ENCODE data around the gene IPO9.
A peak's percentile ranks its signal among the peaks of the same experiment; 100 is the strongest.
"Not testable (repeated sequence)": the region's sequence is repeated elsewhere in the genome, so short reads cannot be mapped to it uniquely, and the experiment has no call there.

Gene IPO9

GRCh38 chr1:201889090-201889968, 60.4 kb downstream of the IPO9 start:
- DNase-seq (ENCODE audit: low spot score): no peak

DNA sequence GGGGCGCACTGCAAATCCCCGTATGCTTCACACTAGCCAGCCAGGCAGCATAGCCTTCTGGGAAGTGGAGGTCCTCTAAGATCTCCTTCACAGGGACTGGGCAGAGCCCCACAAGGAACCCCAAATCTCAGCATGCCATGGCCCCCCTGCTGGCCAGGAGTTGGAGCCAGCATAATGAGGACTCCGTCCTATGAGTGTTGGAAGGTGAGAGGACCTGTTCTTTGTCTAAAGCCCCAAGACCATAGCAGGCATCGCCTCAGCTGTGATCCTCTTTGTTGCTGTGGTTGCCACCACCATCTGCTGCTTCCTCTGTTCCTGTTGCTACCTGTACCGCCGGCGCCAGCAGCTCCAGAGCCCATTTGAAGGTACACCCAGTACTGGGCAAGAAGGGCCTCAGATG, 61.3 kb downstream of the IPO9 start:
- DNase-seq (ENCODE audit: low spot score): no peak

- no peak for DNase-seq (ENCODE audit: low spot score)
These were observed 62.0 kb downstream of the IPO9 start for GRCh38 chr1:201890806-201891450.

DNA sequence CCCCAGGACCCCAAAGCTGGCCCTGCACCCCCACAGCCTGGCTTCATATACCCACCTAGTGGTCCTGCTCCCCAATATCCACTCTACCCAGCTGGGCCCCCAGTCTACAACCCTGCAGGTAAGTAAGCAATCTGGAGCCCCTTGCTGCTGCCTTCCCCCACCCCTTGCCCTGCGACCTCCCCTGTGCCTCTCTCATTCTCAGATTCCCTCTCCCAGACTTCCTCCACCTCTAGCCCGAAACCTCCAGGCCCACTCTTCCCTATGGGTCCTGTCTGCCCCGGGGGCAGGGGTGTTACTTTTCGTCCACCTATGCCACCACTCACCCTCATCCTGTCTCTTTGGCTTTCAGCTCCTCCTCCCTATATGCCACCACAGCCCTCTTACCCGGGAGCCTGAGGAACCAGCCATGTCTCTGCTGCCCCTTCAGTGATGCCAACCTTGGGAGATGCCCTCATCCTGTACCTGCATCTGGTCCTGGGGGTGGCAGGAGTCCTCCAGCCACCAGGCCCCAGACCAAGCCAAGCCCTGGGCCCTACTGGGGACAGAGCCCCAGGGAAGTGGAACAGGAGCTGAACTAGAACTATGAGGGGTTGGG, 62.6 kb downstream of the IPO9 start:
- no peak for DNase-seq (ENCODE audit: low spot score)

DNA sequence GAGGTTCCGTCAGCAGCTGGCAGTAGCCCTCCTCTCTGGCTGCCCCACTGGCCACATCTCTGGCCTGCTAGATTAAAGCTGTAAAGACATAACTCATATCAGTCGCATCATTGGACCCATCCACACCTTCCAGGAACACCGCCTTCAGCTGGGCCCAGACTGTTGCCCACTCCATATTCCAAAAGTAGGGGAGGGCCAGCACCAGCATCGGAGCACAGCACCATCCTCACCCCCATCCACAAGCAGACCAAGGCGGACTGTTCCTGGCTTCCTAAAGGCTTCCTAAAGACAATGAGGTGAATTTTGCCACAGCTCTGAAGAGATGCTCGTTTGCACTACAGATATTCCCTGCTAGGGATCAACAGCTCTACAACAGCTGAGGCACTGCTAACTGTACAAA, 63.3 kb downstream of the IPO9 start:
- DNase-seq (ENCODE audit: low spot score): no peak

DNA sequence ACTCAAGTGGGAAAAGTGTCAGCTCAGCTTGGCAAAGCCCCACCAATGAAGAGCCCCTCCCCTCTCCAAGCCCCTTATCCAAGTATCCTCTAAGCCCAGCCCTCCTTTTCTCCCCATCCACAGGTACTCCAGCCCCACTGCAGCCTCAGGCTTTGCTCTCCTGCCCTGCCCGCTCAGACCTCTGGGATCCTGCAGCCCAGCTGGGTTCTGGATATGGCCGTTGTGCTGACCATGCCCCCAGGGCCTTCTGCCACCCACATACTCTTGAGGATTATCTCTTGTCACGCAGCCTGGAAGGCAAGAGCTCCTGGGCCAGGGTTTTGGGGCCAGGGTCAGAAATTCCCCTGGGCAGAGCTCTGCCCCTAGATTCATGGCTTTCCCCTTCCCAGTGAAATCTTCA, 64.5 kb downstream of the IPO9 start:
- no peak for DNase-seq (ENCODE audit: low spot score)

- no peak for DNase-seq (ENCODE audit: low spot score)
These were observed 65.6 kb downstream of the IPO9 start for GRCh38 chr1:201894343-201895119.

GRCh38 chr1:201895120-201895665, 66.2 kb downstream of the IPO9 start:
- DNase-seq (ENCODE audit: low spot score): no peak

DNA sequence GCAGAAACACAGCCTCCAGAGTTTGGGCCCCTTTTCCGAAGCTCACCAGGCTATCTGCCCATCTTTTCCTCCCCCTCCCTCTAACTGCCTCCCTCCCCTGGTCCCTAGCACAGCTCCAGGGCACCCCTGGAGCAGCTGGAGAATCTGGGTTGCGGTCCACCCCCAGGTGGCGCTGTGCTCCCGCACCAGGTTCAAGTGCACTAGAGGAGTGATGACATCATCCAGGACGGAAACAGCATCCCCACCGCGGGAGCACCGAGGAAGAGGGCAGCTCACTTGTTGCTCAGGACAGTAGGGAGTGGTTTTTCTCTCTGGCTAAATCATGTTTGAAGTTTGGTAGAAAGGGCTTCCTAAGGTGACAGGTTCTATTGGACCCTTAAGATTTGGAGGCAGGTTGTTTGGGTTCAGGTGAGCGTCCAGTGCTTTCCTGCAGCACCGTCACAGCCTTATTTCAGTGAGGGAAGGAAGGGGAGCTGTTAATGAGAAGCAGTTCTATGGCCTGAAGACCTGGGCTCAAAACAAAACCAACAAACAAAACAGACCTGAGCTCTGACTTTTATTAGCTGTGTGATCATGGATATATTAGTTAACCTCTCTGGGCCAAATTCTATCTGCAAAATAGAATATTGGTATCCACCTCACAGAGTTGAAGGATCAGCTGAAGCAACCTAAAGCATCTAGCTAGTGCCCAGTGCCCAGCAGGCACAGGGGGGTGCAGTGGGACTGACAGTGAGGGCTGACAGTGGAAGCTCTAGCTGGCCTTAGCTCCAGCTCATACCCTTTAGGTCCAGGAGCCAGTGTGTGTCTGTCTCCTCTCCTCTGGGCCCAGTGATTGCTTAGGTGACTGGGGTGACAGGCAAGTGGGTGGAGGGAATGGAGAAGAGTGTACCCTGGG, 67.2 kb downstream of the IPO9 start:
- DNase-seq (ENCODE audit: low spot score): peak; percentile 88

DNA sequence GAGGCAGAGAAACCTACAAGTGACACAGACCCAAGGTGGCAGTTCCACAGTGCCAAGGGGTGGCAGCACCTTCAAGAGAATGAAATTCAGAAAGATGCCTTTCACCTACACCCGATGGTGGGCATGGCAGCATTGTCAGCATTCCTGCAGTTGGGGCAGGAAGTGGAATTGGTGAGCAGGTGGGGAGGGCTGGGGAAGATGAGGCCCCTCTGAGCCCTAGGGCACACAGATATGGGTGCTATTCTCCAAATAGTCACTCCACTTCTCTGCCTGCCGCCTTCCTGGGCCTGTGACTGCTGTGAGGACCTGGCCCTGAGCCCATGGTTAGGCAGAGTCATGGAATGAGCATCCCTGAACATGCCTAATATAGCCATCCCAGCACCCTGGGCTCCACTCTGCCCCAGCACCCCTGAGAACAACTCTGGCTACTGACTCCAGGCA, 68.0 kb downstream of the IPO9 start:
- DNase-seq (ENCODE audit: low spot score): no peak

DNA sequence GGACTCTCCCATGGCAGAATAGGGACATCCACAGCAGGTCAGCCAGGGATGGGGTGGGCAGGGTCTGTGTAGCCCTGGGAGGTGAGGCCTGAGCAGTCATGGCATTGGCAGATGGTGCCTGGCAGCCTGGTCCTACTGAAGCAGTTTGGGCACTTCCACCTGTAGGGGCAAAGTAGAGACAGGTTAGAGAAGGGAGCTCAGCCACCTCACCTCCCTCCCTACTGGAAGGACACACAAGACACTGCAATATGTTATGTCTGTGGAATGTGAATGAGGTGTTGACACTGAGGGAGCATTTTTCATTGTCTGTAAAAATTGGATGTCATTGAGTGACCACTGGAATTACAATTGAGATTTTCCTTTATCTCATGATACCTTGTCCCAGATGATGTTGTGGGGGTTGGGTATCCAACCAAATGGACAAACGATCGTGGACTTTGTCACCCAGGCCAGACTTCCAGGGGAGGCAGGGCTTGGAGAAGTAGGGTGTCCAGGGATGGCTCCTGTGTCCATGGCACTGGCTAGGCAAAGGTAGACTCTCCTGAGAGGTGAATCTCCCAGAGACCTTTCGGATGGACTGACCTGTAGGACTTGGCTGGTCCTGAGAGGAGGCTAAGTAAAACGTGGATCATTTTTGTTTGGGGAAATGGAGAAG, 69.4 kb downstream of the IPO9 start:
- no peak for DNase-seq (ENCODE audit: low spot score)

DNA sequence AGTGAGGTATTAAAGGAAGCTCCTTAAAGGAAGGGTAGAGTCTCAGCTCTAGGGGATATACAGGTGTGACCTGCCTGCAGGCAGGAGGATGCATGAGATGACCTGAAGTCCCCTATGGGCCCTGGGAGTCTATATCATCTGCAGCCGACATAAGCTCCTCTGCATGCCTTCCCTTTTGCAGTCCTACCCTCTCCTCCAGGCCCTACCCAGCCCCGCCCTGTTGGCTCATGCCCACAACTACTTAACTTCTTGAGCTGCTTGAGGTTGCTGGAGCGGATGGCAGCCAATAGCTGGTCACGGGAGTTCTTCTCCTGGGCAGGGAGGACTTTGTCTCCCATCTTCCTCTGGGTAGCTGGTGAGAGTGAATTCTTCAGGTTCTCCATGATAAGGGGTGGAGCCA, 70.0 kb downstream of the IPO9 start:
- DNase-seq (ENCODE audit: low spot score): no peak

- no peak for DNase-seq (ENCODE audit: low spot score)
These were observed 70.9 kb downstream of the IPO9 start for GRCh38 chr1:201899683-201900429.

DNA sequence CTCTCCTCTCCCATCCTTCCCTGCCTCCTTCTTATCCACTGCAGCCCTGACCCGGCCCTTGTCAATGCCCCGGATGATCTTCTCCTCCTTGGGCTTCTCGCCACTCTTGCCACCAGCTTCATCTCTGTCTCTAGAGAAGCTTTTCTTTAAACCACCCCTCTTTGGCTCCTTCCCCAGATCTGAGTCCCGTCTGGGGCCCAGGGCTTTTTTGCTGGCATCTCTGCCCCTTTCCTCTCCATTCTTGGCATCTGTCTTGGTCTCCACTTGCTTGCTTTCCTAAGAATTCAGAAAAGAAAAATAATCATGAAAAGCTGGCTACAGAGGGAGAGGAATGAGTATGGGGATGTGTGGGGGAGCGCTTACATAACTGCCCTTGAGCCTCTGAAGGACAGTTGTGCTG, 71.5 kb downstream of the IPO9 start:
- no peak for DNase-seq (ENCODE audit: low spot score)

DNA sequence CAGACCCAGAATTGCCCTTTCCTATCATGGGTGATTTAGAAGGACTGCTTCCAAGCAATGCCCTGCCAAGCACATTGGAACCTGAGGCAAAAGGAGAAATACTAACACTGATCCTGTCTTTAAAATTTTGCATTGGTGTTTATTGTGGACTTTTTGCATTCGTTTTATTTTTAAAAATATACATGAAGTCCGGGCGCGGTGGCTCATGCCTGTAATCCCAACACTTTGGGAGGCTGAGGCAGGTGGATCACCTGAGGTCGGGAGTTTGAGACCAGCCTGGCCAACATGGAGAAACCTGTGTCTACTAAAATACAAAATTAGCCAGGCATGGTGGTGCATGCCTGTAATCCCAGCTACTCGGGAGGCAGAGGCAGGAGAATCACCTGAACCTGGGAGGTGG, 72.1 kb downstream of the IPO9 start:
- not testable (repeated sequence) for DNase-seq (ENCODE audit: low spot score)

GRCh38 chr1:201902198-201902597, 73.2 kb downstream of the IPO9 start:
- DNase-seq (ENCODE audit: low spot score): no peak

GRCh38 chr1:201903135-201903534, 74.2 kb downstream of the IPO9 start:
- DNase-seq (ENCODE audit: low spot score): no peak

DNA sequence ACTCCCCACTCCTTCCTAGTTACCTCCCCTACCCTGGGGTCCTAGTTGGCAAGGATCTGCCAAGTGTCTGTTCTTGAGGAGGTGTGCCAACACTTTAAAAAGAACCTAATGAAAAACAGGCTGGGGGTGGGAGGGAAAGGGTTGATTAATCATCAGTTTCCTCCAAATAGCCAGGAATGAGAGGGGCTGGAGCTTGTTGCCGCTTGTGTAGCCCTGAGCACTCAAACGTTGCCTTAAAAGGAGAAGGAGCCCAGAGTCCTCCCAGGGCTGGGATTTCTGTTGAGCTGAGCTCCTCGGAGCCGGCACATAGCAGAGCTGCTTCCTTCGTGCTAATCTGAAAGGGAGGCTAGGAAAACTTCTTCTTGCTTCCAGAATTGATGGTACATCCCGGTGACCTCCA, 75.6 kb downstream of the IPO9 start:
- no peak for DNase-seq (ENCODE audit: low spot score)

DNA sequence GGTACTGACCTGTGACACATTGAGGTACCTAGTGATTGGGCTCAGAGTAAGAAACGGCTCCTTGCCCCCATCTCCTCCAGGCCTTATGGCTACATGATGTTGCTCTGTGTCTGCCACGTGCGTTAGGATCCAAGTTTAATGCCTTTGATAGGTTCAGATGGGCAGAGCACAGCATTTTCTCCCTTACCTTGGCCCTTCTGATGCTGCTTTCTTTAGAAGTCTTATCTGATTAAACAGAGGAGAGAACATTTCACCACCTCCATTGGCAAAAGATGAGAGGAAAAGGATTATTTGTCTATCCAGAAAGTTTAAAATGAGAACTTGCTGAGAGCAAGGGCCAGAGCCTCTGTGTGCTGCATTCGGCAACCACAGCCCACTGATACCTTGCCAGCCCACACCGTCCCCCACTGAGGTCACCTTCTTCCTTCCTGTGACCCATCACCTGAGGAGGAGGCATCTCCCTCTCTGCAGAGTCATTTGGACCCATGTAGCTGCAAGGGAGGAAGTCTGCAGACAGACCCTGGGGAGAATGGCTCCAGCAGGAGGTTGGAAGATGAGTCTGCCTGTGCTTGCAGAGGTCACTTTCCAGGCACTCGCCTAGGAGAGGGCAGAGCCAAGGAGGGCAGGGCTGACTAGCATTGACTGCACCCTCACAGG, 76.4 kb downstream of the IPO9 start:
- DNase-seq (ENCODE audit: low spot score): no peak
